Astrocyte (in vitro differentiated cells and primary cell): ENCODE data around the gene STRBP.

Experiments
- EZH2 ChIP-seq: IDR thresholded peaks from 2 replicates; pipeline ENCODE4 v1.6.1; 2012; ENCODE audit warnings: mild to moderate bottlenecking, low read length, inconsistent platforms; ENCODE audit not compliant: insufficient read depth
- TF ChIP-seq, protein P1 (sequence below): IDR thresholded peaks from 2 replicates; pipeline ENCODE4 v1.5.1; 2011; ENCODE audit warnings: low read depth, mild to moderate bottlenecking, inconsistent platforms, low read length, moderate library complexity; ENCODE audit not compliant: insufficient read depth

- TF ChIP-seq, protein P1, sequence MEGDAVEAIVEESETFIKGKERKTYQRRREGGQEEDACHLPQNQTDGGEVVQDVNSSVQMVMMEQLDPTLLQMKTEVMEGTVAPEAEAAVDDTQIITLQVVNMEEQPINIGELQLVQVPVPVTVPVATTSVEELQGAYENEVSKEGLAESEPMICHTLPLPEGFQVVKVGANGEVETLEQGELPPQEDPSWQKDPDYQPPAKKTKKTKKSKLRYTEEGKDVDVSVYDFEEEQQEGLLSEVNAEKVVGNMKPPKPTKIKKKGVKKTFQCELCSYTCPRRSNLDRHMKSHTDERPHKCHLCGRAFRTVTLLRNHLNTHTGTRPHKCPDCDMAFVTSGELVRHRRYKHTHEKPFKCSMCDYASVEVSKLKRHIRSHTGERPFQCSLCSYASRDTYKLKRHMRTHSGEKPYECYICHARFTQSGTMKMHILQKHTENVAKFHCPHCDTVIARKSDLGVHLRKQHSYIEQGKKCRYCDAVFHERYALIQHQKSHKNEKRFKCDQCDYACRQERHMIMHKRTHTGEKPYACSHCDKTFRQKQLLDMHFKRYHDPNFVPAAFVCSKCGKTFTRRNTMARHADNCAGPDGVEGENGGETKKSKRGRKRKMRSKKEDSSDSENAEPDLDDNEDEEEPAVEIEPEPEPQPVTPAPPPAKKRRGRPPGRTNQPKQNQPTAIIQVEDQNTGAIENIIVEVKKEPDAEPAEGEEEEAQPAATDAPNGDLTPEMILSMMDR = no peak
- TF ChIP-seq EZH2 = no peak
Measured at GRCh38 chr9:123119566-123119965, 148.8 kb downstream of the STRBP start.
